Measurements from ENCODE around the gene S100A2. TPM values are rescaled to one million over a fixed set of nuclear protein-coding genes. Genes with fewer than 3 reads are reported as not detected.

Gene S100A2
- total and polyA plus RNA-seq, 2 donors (not counting 1 experiment from before 2014, with no cell fraction given) = 0.19 TPM; not detected in 1

DNA sequence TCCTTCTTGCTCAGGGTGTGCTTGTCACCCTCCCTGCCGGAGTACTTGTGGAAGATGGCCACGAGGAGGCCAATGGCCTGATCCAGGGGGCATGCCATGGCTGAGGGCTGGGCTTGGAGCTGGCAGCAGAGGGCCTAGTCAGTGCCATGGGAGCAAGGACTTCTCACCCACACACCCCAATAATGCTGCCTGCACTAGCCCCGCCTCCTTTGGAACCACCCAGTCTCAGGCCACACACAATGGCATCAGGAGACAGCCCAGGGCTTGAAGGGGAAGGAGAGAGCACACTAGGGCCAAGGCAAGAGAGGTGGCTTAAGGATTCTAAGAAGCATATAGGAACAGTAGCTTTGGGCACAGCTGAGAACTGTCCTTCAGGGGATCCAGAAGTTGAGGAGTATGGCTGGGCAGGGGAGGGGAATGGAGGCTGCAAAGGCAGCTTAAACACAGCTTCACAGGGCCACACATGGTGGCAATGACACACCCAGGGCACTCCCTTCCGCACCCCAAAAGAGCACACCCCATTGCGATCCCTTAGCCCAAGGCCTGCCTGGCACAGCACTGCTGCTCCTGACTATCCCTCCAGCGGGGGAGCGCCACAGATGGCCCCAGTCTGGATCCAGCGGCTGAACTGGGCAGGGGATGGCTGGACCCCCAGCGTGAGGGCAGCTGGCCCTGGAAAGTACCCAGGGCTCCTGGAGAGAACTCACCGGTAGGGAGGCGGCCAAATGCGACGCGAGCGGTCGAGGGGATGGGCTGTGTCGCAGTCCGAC, 30.2 kb downstream of the S100A2 start, which contains the start of gene S100A6:
S100A6 (minus strand) TSS at position 750 of the 770 bp plus-strand sequence; CDS start at position 98, 652 bp downstream.
- WGBS (ENCODE audit: insufficient coverage) = 18% methylated on average over 17 of the region's 18 CpGs
- peak within 1 kb of the TSS; percentile 83 to 84 for H3K27ac ChIP-seq (ENCODE audit: low read length in 2 of 2)
- H3K79me2 ChIP-seq (ENCODE audit: control insufficient read depth, insufficient read depth, low read length) = peaks cover 10% of the 10 kb centered on the region
- Mint-ChIP-seq H3K27ac (peak within 1 kb of the TSS; percentile 96), H3K4me3 (peak within 1 kb of the TSS; percentile 95), H3K9me3 (ENCODE audit: insufficient read depth) (no peaks in the 10 kb centered on the region), H3K4me1 (peaks cover 51% of the 10 kb centered on the region), H3K27me3 (no peaks in the 10 kb centered on the region)
- peak; percentile 55 for DNase-seq
- peak within 1 kb of the TSS; percentile 75 to 95 (median 85) for H3K4me3 ChIP-seq (ENCODE audit: control extremely low read depth in 1 of 5, extremely low read depth in 1 of 5, insufficient read depth in 1 of 5, low read depth in 2 of 5, low read length in 4 of 5)
- peak within 1 kb of the TSS; percentile 96 for H2AFZ ChIP-seq (ENCODE audit: insufficient read depth, low read depth, low read length, poor library complexity, severe bottlenecking)
- peaks cover 43 to 53% of the 10 kb centered on the region in 2 donors for H3K4me1 ChIP-seq (ENCODE audit: control insufficient read depth in 2 of 2, insufficient read depth in 2 of 2, low read length in 2 of 2)
- ATAC-seq (ENCODE audit: low read depth) = peak; percentile 36
- CTCF ChIA-PET = interaction anchor here (0.6 to 10.9 kb wide), 12 partner anchors 10 to 99 kb away, joined by 3 to 189 read pairs (median 5); partner anchors contain the start of genes CHTOP, S100A2, S100A3 and S100A4
- no peaks in the 10 kb centered on the region for H4K20me1 ChIP-seq (ENCODE audit: control insufficient read depth, insufficient read depth, low read length, poor library complexity, severe bottlenecking)
- H3K9ac ChIP-seq (ENCODE audit: low read length) = peak within 1 kb of the TSS; percentile 86
- H3K9me3 ChIP-seq (ENCODE audit: control extremely low read depth in 1 of 3, control insufficient read depth in 2 of 3, insufficient read depth in 1 of 3, low read length in 2 of 3) = peaks cover 0 to 2% (median 0%) of the 10 kb centered on the region in 3 donors
- intact Hi-C loops (cut with micrococcal nuclease) = loop anchor here (1.0 to 10.0 kb wide), 3 partner anchors 10 to 139 kb away; partner anchors contain the start of genes CHTOP, ILF2, NPR1 and S100A4
- TF ChIP-seq, protein P1, sequence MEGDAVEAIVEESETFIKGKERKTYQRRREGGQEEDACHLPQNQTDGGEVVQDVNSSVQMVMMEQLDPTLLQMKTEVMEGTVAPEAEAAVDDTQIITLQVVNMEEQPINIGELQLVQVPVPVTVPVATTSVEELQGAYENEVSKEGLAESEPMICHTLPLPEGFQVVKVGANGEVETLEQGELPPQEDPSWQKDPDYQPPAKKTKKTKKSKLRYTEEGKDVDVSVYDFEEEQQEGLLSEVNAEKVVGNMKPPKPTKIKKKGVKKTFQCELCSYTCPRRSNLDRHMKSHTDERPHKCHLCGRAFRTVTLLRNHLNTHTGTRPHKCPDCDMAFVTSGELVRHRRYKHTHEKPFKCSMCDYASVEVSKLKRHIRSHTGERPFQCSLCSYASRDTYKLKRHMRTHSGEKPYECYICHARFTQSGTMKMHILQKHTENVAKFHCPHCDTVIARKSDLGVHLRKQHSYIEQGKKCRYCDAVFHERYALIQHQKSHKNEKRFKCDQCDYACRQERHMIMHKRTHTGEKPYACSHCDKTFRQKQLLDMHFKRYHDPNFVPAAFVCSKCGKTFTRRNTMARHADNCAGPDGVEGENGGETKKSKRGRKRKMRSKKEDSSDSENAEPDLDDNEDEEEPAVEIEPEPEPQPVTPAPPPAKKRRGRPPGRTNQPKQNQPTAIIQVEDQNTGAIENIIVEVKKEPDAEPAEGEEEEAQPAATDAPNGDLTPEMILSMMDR (IDR thresholded peaks at IDR 0.05) = no peak
- no peak for TF ChIP-seq EZH2 (IDR thresholded peaks at IDR 0.05; ENCODE audit: borderline replicate concordance, insufficient read depth, low read depth, low read length, poor library complexity, severe bottlenecking)
- H3K27me3 ChIP-seq (replicated peaks in 1 of 4; ENCODE audit: control extremely low read depth in 1 of 4, control insufficient read depth in 3 of 4, insufficient read depth in 4 of 4, low read length in 3 of 4) = no peaks in the 10 kb centered on the region
- H3K4me2 ChIP-seq (replicated peaks; ENCODE audit: low read depth, low read length, poor library complexity, severe bottlenecking) = peak within 1 kb of the TSS; percentile 96
- peaks cover 0 to 4% of the 10 kb centered on the region in 2 experiments for H3K36me3 ChIP-seq (replicated peaks in 1 of 2; ENCODE audit: control extremely low read depth in 1 of 2, control insufficient read depth in 1 of 2, extremely low read depth in 1 of 2, insufficient read depth in 2 of 2, low read length in 1 of 2)
- POLR2A ChIA-PET = interaction anchor here (0.7 to 2.8 kb wide), 10 partner anchors 10 to 685 kb away, joined by 3 to 20 read pairs (median 4); partner anchors contain the start of genes INTS3, S100A2 and S100A4
